ENCODE results near the gene RGS3.

DNA sequence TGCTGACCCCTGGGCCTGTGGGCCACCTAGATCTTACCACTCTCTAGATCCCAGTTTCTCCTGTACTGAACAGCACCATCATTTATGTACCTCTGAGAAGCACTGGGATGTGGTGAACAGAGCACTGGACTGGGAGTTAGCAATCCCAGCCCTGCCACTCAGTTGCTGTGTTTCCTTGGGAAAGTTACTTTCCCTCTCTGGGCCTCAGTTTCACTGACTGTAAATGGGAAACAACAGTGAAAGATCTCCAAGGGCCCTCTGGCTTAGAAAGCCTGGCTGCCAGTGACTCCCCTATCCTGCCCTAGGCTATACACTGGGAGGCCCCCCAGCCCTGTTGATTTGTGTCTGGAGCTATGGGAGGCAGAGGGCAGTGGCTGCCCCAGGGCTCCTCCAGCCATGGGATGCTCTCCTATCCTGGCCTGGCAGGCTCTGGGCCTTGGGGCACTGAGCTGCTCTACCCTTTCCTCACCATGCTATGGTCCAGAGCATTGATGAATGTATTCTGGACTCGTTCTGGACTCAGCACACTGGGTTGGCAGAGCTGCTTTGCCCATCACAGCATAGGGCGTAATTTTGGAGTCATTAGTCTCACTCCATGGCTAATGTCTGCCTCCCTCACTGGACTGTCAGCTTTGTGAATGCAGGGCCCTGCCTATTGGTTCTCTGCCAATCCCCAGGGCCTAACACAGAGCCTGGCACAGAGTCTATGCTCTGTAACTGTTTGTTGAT lies 99.3 kb downstream of the RGS3 start:
- TF ChIP-seq CTCF (IDR thresholded peaks at IDR 0.05; ENCODE audit: insufficient read depth, low read depth, low read length) = no peak
- TF ChIP-seq EZH2 (IDR thresholded peaks at IDR 0.05; ENCODE audit: insufficient read depth, low read length) = no peak

All from astrocyte (in vitro differentiated cells and primary cell).